ENCODE measurements around the gene VSTM2L. TPM values are rescaled to one million over a fixed set of nuclear protein-coding genes. Genes with fewer than 3 reads are reported as not detected.

Gene VSTM2L
- total RNA-seq, 3 donors from 2014 or later (not counting 1 experiment from before 2014, with no cell fraction given): 0.18 TPM; not detected in 2

DNA sequence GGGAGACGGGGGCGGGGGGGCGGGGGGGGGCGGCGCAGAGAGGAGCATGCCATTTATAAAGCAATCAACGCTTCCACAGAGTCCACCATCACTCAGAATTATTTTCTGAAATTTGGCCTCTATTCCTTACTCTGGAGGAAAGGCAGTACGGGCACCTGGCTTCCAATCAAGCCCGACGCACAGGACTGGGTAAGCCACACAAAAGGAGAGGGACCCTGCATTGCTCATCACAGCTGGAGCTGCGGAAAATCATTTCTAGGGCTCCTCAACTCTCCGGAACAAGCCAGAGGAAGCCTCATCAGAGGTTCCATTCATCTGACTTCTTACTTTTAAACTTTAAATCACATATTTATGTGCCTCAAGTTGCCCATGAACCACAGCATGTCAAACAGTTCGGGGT is 74.4 kb downstream of the VSTM2L start:
- intact Hi-C loops (cut with micrococcal nuclease): no loop called here
- Mint-ChIP-seq H3K4me3 (no peak overlapping the region), H3K4me1 (peaks cover 0 to 16% of the 10 kb centered on the region in 2 donors), H3K27ac (no peak overlapping the region), H3K9me3 (no peaks in the 10 kb centered on the region), H3K27me3 (ENCODE audit: low read depth in 2 of 2) (no peaks in the 10 kb centered on the region), H3K36me3 (peaks cover 8% of the 10 kb centered on the region)
- no peak overlapping the region for H3K4me3 ChIP-seq (ENCODE audit: low read length)
- no peaks in the 10 kb centered on the region for H3K9me3 ChIP-seq (ENCODE audit: control insufficient read depth, insufficient read depth, low read length)
- no peak for DNase-seq
- 39% methylated on average over 9 of the region's 12 CpGs for WGBS (ENCODE audit: insufficient coverage)
- H3K4me1 ChIP-seq (ENCODE audit: control insufficient read depth, insufficient read depth, low read length): peaks cover 4% of the 10 kb centered on the region
- H3K36me3 ChIP-seq (ENCODE audit: control insufficient read depth, insufficient read depth, low read length): peaks cover 6% of the 10 kb centered on the region
- no peak for TF ChIP-seq CTCF (IDR thresholded peaks at IDR 0.05)
- no peak overlapping the region for H3K27ac ChIP-seq (ENCODE audit: low read length)
- no peak for ATAC-seq
- H3K27me3 ChIP-seq (ENCODE audit: control insufficient read depth, insufficient read depth, low read length): no peaks in the 10 kb centered on the region

DNA sequence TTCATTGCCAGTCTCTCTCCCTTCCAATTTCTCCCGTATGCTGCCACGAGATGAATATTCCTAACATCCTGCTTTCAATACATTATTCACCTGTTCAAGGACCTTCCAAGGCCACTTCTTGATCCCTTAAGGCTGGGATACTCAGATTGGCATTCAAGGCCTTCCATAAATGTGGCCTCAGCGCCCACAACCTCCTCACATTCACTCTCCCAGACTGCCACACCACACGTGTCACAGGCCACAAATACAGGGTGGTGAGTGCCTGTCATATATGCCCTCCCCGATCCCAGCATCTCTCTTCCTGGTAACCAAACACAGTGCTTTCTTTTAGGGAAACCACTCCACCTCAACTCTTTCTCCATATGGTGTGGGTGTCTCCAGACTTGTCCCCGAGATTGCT is 74.9 kb downstream of the VSTM2L start:
- no peak for DNase-seq
- Histone ChIP-seq H3K27me3 (ENCODE audit: control insufficient read depth, insufficient read depth, low read length) (no peaks in the 10 kb centered on the region), H3K4me3 (ENCODE audit: low read length) (no peak overlapping the region), H3K4me1 (ENCODE audit: control insufficient read depth, insufficient read depth, low read length) (peaks cover 4% of the 10 kb centered on the region), H3K27ac (ENCODE audit: low read length) (no peak overlapping the region), H3K36me3 (ENCODE audit: control insufficient read depth, insufficient read depth, low read length) (peaks cover 7% of the 10 kb centered on the region), H3K9me3 (ENCODE audit: control insufficient read depth, insufficient read depth, low read length) (no peaks in the 10 kb centered on the region)
- Mint-ChIP-seq H3K36me3 (peaks cover 8% of the 10 kb centered on the region), H3K9me3 (no peaks in the 10 kb centered on the region), H3K4me1 (peaks cover 0 to 16% of the 10 kb centered on the region in 2 donors), H3K27ac (peak overlapping the region in 1 of 2 donors; percentile 9), H3K27me3 (ENCODE audit: low read depth in 2 of 2) (no peaks in the 10 kb centered on the region), H3K4me3 (no peak overlapping the region)
- WGBS (ENCODE audit: insufficient coverage): 89% methylated on average over 6 of the region's 6 CpGs
- TF ChIP-seq CTCF (IDR thresholded peaks at IDR 0.05): no peak
- ATAC-seq: no peak
- intact Hi-C loops (cut with micrococcal nuclease): no loop called here

GRCh38 chr20:37979021-37979985 is 76.4 kb downstream of the VSTM2L start:
- Mint-ChIP-seq H3K4me1 (peaks cover 0 to 16% of the 10 kb centered on the region in 2 donors), H3K27ac (no peak overlapping the region), H3K9me3 (no peaks in the 10 kb centered on the region), H3K4me3 (no peak overlapping the region), H3K36me3 (peaks cover 8% of the 10 kb centered on the region), H3K27me3 (ENCODE audit: low read depth in 2 of 2) (no peaks in the 10 kb centered on the region)
- H3K27ac ChIP-seq (ENCODE audit: low read length): no peak overlapping the region
- H3K27me3 ChIP-seq (ENCODE audit: control insufficient read depth, insufficient read depth, low read length): no peaks in the 10 kb centered on the region
- peaks cover 4% of the 10 kb centered on the region for H3K4me1 ChIP-seq (ENCODE audit: control insufficient read depth, insufficient read depth, low read length)
- ATAC-seq: no peak
- TF ChIP-seq CTCF (IDR thresholded peaks at IDR 0.05): no peak
- intact Hi-C loops (cut with micrococcal nuclease): no loop called here
- DNase-seq: no peak
- H3K36me3 ChIP-seq (ENCODE audit: control insufficient read depth, insufficient read depth, low read length): peaks cover 9% of the 10 kb centered on the region
- H3K4me3 ChIP-seq (ENCODE audit: low read length): no peak overlapping the region
- 94% methylated on average over 16 of the region's 16 CpGs for WGBS (ENCODE audit: insufficient coverage)
- no peaks in the 10 kb centered on the region for H3K9me3 ChIP-seq (ENCODE audit: control insufficient read depth, insufficient read depth, low read length)
